HepG2 (cell line): ENCODE measurements around the gene TMEM151A.

Source experiments
- ATF2 ChIP-seq: sonication (generic); formaldehyde crosslinking; IDR thresholded peaks from 2 replicates; pipeline ENCODE4 v1.4.0; 2020; ENCODE audit warnings: missing genetic modification reagents
- FOSL1 ChIP-seq: sonication (generic); formaldehyde crosslinking; IDR thresholded peaks from 2 replicates; pipeline ENCODE4 v1.9.0; 2021; ENCODE audit warnings: missing genetic modification reagents, borderline replicate concordance
- HDAC2 ChIP-seq: sonication (generic); formaldehyde crosslinking; IDR thresholded peaks from 2 replicates; pipeline ENCODE4 v1.4.0; 2020; ENCODE audit warnings: missing genetic modification reagents
- HMGXB4 ChIP-seq, 2 experiments: sonication (generic) in 1 of 2; formaldehyde crosslinking in 1 of 2; IDR thresholded peaks; 2 replicates each; pipeline versions ENCODE4 v1.4.0 to v1.6.1; 2018 to 2020; ENCODE audit warnings: missing genetic modification reagents in 2 of 2, borderline replicate concordance in 1 of 2, low read depth in 1 of 2, mild to moderate bottlenecking in 1 of 2, missing biosample characterization in 1 of 2
- MYC ChIP-seq: sonication (generic); formaldehyde crosslinking; IDR thresholded peaks from 2 replicates; pipeline ENCODE4 v1.9.0; 2021; ENCODE audit warnings: missing genetic modification reagents, borderline replicate concordance
- SIN3A ChIP-seq: IDR thresholded peaks from 2 replicates; pipeline ENCODE4 v1.6.1; 2011; ENCODE audit warnings: low read depth, mild to moderate bottlenecking, control low read depth, low read length, borderline replicate concordance
- SMC3 ChIP-seq: IDR thresholded peaks from 2 replicates; pipeline ENCODE4 v1.6.1; 2011; ENCODE audit warnings: low read length, improper control_type of control experiment
- ZBTB8A ChIP-seq: sonication (generic); formaldehyde crosslinking; IDR thresholded peaks from 2 replicates; pipeline ENCODE4 v1.4.0; 2020; ENCODE audit warnings: mild to moderate bottlenecking, low read depth, missing genetic modification reagents, borderline replicate concordance
- ZNF20 ChIP-seq: sonication (generic); formaldehyde crosslinking; IDR thresholded peaks from 2 replicates; pipeline ENCODE4 v1.4.0; 2020; ENCODE audit warnings: mild to moderate bottlenecking, moderate library complexity, missing genetic modification reagents
- ZNF274 ChIP-seq: sonication (generic); formaldehyde crosslinking; IDR thresholded peaks from 2 replicates; pipeline ENCODE4 v1.5.1; 2020; ENCODE audit warnings: mild to moderate bottlenecking, missing genetic modification reagents
- TF ChIP-seq, protein P1 (sequence below): sonication (generic); formaldehyde crosslinking; IDR thresholded peaks from 2 replicates; pipeline ENCODE4 v1.4.0; 2020; ENCODE audit warnings: missing genetic modification reagents, borderline replicate concordance
- TF ChIP-seq, protein P2 (sequence below): sonication (generic); formaldehyde crosslinking; IDR thresholded peaks from 2 replicates; pipeline ENCODE4 v1.5.0; 2020; ENCODE audit warnings: mild to moderate bottlenecking, missing genetic modification reagents, moderate library complexity
- TF ChIP-seq, protein P3 (sequence below): sonication (generic); formaldehyde crosslinking; IDR thresholded peaks from 2 replicates; pipeline ENCODE4 v1.9.0; 2021; ENCODE audit warnings: missing genetic modification reagents, borderline replicate concordance

DNA sequence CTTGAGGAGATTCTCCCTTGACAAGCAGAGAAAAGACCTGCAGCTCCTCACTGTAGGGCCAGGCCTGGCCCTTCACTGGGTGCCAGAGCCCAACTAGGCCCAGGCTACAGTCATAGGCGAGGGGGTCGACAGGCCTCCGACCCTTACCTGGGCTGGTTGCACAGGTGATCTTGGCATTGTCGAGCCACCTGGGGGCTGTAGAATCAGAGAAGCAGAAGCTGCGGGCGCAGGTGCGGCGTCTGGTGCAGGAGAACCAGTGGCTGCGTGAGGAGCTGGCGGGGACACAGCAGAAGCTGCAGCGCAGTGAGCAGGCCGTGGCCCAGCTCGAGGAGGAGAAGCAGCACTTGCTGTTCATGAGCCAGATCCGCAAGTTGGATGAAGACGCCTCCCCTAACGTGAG lies 30.1 kb upstream of the TMEM151A start:
- TF ChIP-seq, protein P1, sequence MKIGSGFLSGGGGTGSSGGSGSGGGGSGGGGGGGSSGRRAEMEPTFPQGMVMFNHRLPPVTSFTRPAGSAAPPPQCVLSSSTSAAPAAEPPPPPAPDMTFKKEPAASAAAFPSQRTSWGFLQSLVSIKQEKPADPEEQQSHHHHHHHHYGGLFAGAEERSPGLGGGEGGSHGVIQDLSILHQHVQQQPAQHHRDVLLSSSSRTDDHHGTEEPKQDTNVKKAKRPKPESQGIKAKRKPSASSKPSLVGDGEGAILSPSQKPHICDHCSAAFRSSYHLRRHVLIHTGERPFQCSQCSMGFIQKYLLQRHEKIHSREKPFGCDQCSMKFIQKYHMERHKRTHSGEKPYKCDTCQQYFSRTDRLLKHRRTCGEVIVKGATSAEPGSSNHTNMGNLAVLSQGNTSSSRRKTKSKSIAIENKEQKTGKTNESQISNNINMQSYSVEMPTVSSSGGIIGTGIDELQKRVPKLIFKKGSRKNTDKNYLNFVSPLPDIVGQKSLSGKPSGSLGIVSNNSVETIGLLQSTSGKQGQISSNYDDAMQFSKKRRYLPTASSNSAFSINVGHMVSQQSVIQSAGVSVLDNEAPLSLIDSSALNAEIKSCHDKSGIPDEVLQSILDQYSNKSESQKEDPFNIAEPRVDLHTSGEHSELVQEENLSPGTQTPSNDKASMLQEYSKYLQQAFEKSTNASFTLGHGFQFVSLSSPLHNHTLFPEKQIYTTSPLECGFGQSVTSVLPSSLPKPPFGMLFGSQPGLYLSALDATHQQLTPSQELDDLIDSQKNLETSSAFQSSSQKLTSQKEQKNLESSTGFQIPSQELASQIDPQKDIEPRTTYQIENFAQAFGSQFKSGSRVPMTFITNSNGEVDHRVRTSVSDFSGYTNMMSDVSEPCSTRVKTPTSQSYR (CRISPR knock-in tag) = no peak
- no peak for TF ChIP-seq ZNF274 (CRISPR knock-in tag)
- no peak for TF ChIP-seq MYC
- TF ChIP-seq FOSL1 = no peak
- TF ChIP-seq, protein P2, sequence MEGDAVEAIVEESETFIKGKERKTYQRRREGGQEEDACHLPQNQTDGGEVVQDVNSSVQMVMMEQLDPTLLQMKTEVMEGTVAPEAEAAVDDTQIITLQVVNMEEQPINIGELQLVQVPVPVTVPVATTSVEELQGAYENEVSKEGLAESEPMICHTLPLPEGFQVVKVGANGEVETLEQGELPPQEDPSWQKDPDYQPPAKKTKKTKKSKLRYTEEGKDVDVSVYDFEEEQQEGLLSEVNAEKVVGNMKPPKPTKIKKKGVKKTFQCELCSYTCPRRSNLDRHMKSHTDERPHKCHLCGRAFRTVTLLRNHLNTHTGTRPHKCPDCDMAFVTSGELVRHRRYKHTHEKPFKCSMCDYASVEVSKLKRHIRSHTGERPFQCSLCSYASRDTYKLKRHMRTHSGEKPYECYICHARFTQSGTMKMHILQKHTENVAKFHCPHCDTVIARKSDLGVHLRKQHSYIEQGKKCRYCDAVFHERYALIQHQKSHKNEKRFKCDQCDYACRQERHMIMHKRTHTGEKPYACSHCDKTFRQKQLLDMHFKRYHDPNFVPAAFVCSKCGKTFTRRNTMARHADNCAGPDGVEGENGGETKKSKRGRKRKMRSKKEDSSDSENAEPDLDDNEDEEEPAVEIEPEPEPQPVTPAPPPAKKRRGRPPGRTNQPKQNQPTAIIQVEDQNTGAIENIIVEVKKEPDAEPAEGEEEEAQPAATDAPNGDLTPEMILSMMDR (CRISPR knock-in tag) = no peak
- TF ChIP-seq SMC3 = no peak
- no peak for TF ChIP-seq HDAC2
- TF ChIP-seq ZBTB8A = no peak
- TF ChIP-seq, protein P3, sequence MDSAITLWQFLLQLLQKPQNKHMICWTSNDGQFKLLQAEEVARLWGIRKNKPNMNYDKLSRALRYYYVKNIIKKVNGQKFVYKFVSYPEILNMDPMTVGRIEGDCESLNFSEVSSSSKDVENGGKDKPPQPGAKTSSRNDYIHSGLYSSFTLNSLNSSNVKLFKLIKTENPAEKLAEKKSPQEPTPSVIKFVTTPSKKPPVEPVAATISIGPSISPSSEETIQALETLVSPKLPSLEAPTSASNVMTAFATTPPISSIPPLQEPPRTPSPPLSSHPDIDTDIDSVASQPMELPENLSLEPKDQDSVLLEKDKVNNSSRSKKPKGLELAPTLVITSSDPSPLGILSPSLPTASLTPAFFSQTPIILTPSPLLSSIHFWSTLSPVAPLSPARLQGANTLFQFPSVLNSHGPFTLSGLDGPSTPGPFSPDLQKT (CRISPR knock-in tag) = no peak
- TF ChIP-seq HMGXB4 (CRISPR knock-in tag; IDR thresholded peaks at IDR 0.05; ENCODE audit: borderline replicate concordance in 1 of 2, low read depth in 1 of 2) = no peak
- no peak for TF ChIP-seq ATF2
- no peak for TF ChIP-seq SIN3A
- TF ChIP-seq ZNF20 (CRISPR knock-in tag) = no peak
